Panc1 (cell line): ENCODE data around the gene PLK5.

ENCODE experiments used
- CTCF ChIP-seq: fragments of 450-650 bp; IDR thresholded peaks from 2 replicates; pipeline ENCODE4 v1.5.1; 2017; ENCODE audit warnings: mild to moderate bottlenecking
- POLR2AphosphoS5 ChIP-seq: IDR thresholded peaks from 2 replicates; pipeline ENCODE4 v1.6.1; 2012; ENCODE audit warnings: mild to moderate bottlenecking, low read depth, low read length, moderate library complexity
- TF ChIP-seq, protein P1 (sequence below), 2 experiments: IDR thresholded peaks; 2 replicates each; pipeline ENCODE4 v1.6.1; 2011 to 2012; ENCODE audit warnings: low read depth in 2 of 2, control low read depth in 1 of 2, low read length in 1 of 2, mild to moderate bottlenecking in 1 of 2, moderate library complexity in 1 of 2; ENCODE audit not compliant: insufficient read depth in 1 of 2

DNA sequence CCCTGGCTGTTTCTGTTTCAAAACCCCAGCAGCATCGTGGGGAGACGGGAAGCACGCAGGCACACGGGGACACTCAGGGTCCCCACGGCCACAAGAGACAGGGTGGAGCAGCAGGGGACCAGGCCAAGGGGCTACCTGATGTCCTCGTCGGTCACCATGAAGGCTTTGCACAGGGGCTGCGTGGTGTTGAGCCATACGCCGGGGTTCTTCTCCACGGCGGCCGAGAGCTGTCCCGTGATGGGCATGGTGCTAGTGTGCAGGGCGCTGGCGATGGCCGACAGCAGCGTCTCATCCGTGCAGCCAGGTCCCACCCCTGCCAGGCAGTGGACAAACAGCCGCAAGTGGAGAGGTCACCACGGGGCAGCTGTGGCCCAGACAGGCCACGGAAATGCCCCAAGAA, 57.1 kb downstream of the PLK5 start:
- TF ChIP-seq CTCF (no peak), POLR2AphosphoS5 (no peak)
- TF ChIP-seq, protein P1, sequence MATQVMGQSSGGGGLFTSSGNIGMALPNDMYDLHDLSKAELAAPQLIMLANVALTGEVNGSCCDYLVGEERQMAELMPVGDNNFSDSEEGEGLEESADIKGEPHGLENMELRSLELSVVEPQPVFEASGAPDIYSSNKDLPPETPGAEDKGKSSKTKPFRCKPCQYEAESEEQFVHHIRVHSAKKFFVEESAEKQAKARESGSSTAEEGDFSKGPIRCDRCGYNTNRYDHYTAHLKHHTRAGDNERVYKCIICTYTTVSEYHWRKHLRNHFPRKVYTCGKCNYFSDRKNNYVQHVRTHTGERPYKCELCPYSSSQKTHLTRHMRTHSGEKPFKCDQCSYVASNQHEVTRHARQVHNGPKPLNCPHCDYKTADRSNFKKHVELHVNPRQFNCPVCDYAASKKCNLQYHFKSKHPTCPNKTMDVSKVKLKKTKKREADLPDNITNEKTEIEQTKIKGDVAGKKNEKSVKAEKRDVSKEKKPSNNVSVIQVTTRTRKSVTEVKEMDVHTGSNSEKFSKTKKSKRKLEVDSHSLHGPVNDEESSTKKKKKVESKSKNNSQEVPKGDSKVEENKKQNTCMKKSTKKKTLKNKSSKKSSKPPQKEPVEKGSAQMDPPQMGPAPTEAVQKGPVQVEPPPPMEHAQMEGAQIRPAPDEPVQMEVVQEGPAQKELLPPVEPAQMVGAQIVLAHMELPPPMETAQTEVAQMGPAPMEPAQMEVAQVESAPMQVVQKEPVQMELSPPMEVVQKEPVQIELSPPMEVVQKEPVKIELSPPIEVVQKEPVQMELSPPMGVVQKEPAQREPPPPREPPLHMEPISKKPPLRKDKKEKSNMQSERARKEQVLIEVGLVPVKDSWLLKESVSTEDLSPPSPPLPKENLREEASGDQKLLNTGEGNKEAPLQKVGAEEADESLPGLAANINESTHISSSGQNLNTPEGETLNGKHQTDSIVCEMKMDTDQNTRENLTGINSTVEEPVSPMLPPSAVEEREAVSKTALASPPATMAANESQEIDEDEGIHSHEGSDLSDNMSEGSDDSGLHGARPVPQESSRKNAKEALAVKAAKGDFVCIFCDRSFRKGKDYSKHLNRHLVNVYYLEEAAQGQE (IDR thresholded peaks at IDR 0.05; ENCODE audit: insufficient read depth in 1 of 2, low read depth in 2 of 2, low read length in 1 of 2): no peak
